HG03066 (cell line): ENCODE data around the gene CCDC158.
"Not testable (repeated sequence)": the region's sequence is repeated elsewhere in the genome, so short reads cannot be mapped to it uniquely, and the experiment has no call there.

Experiments used
- ATAC-seq: cut with Tn5 transposase; IDR thresholded peaks from one replicate; pipeline ENCODE4 v1.9.1; 2021; ENCODE audit warnings: low read depth; ENCODE audit not compliant: unreplicated experiment

The CCDC158 gene

GRCh38 chr4:76313547-76313946 is 107.4 kb downstream of the CCDC158 start:
- no peak for ATAC-seq

- ATAC-seq: no peak
Measured at GRCh38 chr4:76312457-76312856, 108.5 kb downstream of the CCDC158 start.

- no peak for ATAC-seq
Measured at GRCh38 chr4:76311896-76312331, 109.0 kb downstream of the CCDC158 start.

GRCh38 chr4:76310683-76311082 is 110.3 kb downstream of the CCDC158 start:
- ATAC-seq: no peak

- ATAC-seq: no peak
Measured at GRCh38 chr4:76309939-76310550, 110.9 kb downstream of the CCDC158 start.

GRCh38 chr4:76308548-76308947 is 112.4 kb downstream of the CCDC158 start:
- ATAC-seq: no peak

DNA sequence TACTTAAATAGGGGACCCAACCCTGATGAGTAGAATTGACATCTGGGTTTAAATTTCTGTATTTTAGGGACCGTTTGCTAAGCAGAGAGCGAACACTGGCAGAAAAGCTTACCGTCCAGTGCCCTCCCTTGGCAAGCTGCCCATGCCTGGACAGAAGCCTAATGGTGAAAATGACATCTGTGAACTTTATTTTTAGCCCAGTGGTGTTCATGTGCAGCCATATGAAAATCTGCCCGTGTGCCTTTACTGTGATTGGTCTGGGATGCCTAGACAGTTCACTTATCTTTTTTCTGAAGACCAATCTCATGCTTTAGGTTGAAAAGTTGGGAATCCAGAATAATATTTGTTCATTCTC is 113.3 kb downstream of the CCDC158 start:
- ATAC-seq: no peak

DNA sequence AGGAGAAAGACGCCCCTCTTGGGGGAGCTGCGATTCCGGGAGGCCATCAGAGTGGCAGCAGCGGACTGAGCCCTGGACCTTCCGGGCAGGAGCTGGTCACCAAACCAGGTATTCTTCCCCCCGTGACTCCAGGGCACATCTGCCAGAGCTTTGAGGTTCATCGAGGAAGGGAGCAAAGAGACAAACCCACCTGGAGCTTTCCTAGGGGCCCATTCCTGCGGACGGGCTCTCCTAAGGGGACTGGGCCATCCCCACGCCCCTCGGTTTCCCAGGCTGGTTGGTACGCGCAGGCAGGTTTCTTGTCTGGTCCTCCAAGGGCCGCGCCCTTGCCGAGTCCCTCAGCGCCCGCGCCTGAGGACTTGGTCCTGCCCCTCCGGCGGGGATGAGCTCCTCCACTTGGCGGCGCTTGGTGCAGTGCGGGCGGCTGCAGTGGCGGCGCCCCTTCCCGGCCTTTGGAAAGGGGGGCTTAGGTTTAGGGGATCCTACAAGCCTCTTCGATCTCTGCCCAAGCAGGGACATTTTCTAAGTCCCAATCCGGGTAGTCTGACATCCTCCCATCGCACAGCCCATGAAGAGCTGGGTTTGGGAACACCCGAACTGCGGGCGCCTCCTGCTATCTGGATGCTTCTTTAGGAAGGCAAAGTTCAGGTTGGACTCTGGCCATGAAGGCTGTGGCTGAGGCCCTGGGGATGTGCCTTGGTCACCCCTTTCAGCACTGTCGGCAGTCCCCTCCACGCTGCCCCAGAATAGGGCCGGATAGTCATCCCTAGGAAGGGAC is 113.9 kb downstream of the CCDC158 start:
- no peak for ATAC-seq

DNA sequence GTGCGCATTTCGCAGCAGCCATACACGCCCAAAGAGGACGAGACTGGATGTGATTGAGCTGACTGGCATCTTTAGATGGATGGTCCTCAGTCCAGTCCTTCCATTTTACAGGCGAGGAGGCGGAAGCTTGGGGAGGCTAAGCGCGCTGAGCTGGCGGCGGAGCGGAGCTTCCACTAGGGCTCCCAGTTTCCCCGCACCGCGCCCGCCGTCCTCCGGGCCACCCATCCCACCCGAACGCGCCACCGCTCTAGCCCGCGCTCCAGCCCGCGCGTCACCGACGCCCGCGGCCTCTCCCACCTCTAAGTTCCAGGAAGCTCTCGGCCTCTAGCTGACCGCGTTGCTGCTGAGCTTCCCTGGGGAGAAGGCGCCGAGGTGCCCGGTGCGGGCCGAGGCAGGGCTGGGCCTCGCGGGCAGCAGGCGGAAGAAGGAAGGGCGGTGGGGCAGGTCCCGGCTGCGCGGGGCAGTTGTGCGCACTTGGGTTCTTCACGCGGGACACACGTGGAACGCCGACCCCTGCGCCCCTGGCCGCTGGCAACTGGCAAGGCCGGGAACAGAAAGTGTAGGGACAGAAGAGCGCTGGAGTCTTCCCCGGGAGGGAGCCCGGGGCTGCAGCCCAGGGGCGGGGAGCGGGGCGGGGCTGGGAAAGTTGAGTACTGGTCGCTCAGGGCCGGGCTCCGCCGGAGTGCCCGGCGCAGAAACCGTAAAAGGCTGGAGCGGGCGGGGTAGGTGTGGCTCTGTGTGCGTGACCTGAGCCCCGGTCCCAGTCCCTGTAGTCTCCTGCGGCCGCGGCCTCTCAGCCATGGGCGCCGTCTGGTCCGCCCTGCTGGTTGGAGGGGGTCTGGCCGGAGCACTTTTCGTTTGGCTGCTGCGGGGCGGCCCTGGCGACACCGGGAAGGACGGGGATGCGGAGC is 114.7 kb downstream of the CCDC158 start, which contains the start of gene STBD1:
STBD1 (plus strand) TSS at position 763 of the 911 bp plus-strand sequence; CDS start at position 800, 37 bp downstream.
- no peak for ATAC-seq

- ATAC-seq: no peak
Measured at GRCh38 chr4:76305033-76305687, 115.8 kb downstream of the CCDC158 start.

DNA sequence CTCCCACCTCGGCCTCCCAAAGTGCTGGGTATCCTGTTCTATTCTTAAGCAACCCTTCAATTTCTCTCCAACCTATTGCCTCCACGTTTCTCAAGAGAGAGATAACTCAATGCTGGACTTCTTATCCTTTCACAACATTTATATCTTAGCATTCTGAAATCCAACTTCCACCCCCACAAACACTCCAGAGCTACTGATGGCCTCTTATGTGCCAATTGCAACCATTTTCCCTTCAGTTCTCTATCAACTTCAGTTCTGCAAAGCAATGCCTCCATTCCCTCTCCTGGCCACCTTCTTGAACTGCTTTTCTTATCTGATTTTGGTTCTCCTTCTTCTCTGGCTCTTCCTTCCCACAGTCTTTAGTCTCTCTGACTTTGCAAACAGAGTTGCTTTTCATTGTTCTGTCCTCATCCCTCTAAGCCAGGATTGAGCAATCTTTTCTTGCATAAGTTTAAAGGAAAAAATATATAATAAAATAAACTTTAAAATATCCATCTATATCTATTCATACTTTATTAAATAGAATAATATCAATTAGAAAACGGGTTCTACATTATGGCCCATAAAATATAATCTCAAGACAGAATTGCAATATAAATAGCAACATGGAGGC is 118.0 kb downstream of the CCDC158 start:
- ATAC-seq: no peak

DNA sequence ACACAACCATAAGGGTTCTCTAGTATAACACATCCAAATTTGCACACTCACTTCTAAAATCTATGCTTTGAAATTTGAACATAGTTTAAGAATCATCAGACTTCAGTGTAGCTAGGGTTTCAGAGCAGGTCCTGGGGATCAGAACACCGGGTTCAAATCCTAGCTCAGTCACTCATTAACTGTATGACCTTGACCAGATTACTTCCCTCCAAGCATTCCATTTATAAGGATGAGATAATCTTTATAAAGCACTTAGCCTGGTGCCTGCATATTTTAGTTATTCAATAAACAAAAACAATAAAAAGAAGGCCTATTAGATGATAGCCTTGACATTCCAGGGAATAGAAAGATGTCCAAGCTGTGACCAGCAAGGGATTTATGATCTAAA is 119.2 kb downstream of the CCDC158 start:
- ATAC-seq: no peak

- ATAC-seq: peak; percentile 97
Measured at GRCh38 chr4:76301068-76301774, 119.7 kb downstream of the CCDC158 start.

DNA sequence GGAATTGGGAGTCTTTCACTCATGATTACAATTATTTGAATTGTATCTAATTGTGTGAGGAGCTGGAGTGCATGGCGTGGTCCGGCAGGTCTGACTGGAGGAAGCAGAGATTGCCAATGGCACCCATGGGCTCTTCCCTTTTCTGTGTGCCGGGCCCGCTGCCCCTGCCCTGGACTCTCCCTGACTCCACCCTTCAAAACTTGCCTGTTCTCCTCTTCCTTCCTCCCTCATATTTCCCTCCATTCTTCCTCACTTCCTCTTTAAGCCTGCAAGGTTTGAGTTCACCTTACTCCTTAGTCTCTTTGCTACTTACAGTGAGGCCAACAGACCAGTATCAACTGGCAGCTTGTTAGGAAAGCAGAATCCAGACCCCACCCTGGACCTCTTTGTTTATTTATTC is 120.9 kb downstream of the CCDC158 start:
- no peak for ATAC-seq

GRCh38 chr4:76298227-76298626 is 122.7 kb downstream of the CCDC158 start:
- no peak for ATAC-seq

GRCh38 chr4:76296286-76296820 is 124.6 kb downstream of the CCDC158 start:
- no peak for ATAC-seq

- ATAC-seq: no peak
Measured at GRCh38 chr4:76293772-76294171, 127.2 kb downstream of the CCDC158 start.

- no peak for ATAC-seq
Measured at GRCh38 chr4:76292730-76293129, 128.2 kb downstream of the CCDC158 start.

DNA sequence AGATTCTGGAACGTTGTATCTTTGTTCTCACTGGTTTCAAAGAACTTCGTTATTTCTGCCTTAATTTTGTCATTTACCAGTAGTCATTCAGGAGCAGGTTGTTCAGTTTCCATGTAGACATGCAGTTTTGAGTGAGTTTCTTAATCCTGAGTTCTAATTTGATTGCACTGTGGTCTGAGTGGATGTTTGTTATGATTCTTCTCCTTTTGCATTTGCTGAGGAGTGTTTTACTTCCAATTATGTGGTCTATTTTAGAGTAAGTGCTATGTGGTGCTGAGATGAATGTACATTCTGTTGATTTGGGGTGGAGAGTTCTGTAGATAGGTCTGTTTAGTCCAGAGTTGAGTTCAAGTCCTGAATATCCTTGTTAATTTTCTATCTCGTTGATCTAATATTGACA is 133.1 kb downstream of the CCDC158 start:
- ATAC-seq: not testable (repeated sequence)
